ENCODE measurements around the gene SAMD4B. TPM values are rescaled to one million over a fixed set of nuclear protein-coding genes. Genes with fewer than 3 reads are reported as not detected.

Gene SAMD4B
- polyA plus RNA-seq (ENCODE audit: low read depth in 6 of 6), result 10 to 100 TPM in 3 of 6 donors, 1 to 10 TPM in 3; 6.2 to 20.5 (median 9.7) TPM

GRCh38 chr19:39341719-39342604, at the start of gene SAMD4B:
SAMD4B (plus strand) TSS chr19:39342421; CDS start chr19:39356894, 14,473 bp downstream.
- peak within 1 kb of the TSS; percentile 95 to 97 (median 96) for H3K27ac Mint-ChIP-seq
- DNase-seq (peak; percentile 99), ATAC-seq (ENCODE audit: low read depth in 2 of 2) (peak; percentile 86 to 87)
- H3K4me1 Mint-ChIP-seq, result peaks cover 65 to 78% (median 73%) of the 10 kb centered on the region in 3 donors
- H3K9me3 Mint-ChIP-seq, result peaks cover 0 to 2% (median 0%) of the 10 kb centered on the region in 7 donors
- H3K36me3 Mint-ChIP-seq, result peaks cover 0 to 19% of the 10 kb centered on the region in 2 donors
- peak within 1 kb of the TSS; percentile 91 to 99 (median 98) for H3K4me3 Mint-ChIP-seq
- H3K27me3 Mint-ChIP-seq, result no peaks in the 10 kb centered on the region

GRCh38 chr19:39293394-39293793, 48.8 kb upstream of the SAMD4B start:
- ATAC-seq (ENCODE audit: low read depth in 2 of 2), result no peak
- no peak overlapping the region for H3K4me3 Mint-ChIP-seq
- H3K27me3 Mint-ChIP-seq, result peaks cover 10 to 41% (median 30%) of the 10 kb centered on the region in 3 donors
- no peaks in the 10 kb centered on the region for H3K4me1 Mint-ChIP-seq
- no peak for DNase-seq
- peaks cover 0 to 9% (median 3%) of the 10 kb centered on the region in 7 donors for H3K9me3 Mint-ChIP-seq
- no peak overlapping the region for H3K27ac Mint-ChIP-seq
- no peaks in the 10 kb centered on the region for H3K36me3 Mint-ChIP-seq

GRCh38 chr19:39296055-39296645, 46.1 kb upstream of the SAMD4B start, which contains the start of gene IFNL1:
IFNL1 (plus strand) TSS chr19:39296407; CDS start chr19:39296422, 15 bp downstream.
- H3K4me1 Mint-ChIP-seq, result no peaks in the 10 kb centered on the region
- H3K4me3 Mint-ChIP-seq, result no peak within 1 kb of the TSS
- ATAC-seq (ENCODE audit: low read depth in 2 of 2) (no peak), DNase-seq (no peak)
- H3K36me3 Mint-ChIP-seq, result no peaks in the 10 kb centered on the region
- peaks cover 12 to 36% (median 23%) of the 10 kb centered on the region in 3 donors for H3K27me3 Mint-ChIP-seq
- no peaks in the 10 kb centered on the region for H3K9me3 Mint-ChIP-seq
- peak within 1 kb of the TSS in 1 of 6 donors; percentile 70 for H3K27ac Mint-ChIP-seq

GRCh38 chr19:39296906-39297305, 45.3 kb upstream of the SAMD4B start:
- ATAC-seq (ENCODE audit: low read depth in 2 of 2) (no peak), DNase-seq (no peak)
- Mint-ChIP-seq H3K27ac (peak overlapping the region in 1 of 6 donors; percentile 70), H3K4me1 (no peaks in the 10 kb centered on the region), H3K27me3 (peaks cover 12 to 36% (median 23%) of the 10 kb centered on the region in 3 donors), H3K4me3 (no peak overlapping the region), H3K9me3 (no peaks in the 10 kb centered on the region), H3K36me3 (no peaks in the 10 kb centered on the region)

GRCh38 chr19:39297931-39298634, 44.1 kb upstream of the SAMD4B start:
- Mint-ChIP-seq H3K27me3 (peaks cover 9 to 34% (median 23%) of the 10 kb centered on the region in 3 donors), H3K9me3 (no peaks in the 10 kb centered on the region), H3K4me1 (no peaks in the 10 kb centered on the region), H3K36me3 (no peaks in the 10 kb centered on the region), H3K4me3 (no peak overlapping the region), H3K27ac (peak overlapping the region in 3 of 6 donors; percentile 26 to 68 (median 30))
- ATAC-seq (ENCODE audit: low read depth in 2 of 2) (no peak), DNase-seq (no peak)

GRCh38 chr19:39299404-39299803, 42.8 kb upstream of the SAMD4B start:
- Mint-ChIP-seq H3K27ac (no peak overlapping the region), H3K9me3 (no peaks in the 10 kb centered on the region), H3K4me1 (no peaks in the 10 kb centered on the region), H3K27me3 (peaks cover 9 to 30% (median 26%) of the 10 kb centered on the region in 3 donors), H3K36me3 (no peaks in the 10 kb centered on the region), H3K4me3 (no peak overlapping the region)
- DNase-seq, result no peak
- no peak for ATAC-seq (ENCODE audit: low read depth in 2 of 2)

GRCh38 chr19:39299832-39300231, 42.4 kb upstream of the SAMD4B start:
- Mint-ChIP-seq H3K36me3 (no peaks in the 10 kb centered on the region), H3K27me3 (peaks cover 9 to 32% (median 24%) of the 10 kb centered on the region in 3 donors), H3K4me3 (no peak overlapping the region), H3K9me3 (no peaks in the 10 kb centered on the region), H3K4me1 (no peaks in the 10 kb centered on the region), H3K27ac (peak overlapping the region in 1 of 6 donors; percentile 15)
- DNase-seq (no peak), ATAC-seq (ENCODE audit: low read depth in 2 of 2) (no peak)

- Mint-ChIP-seq H3K4me1 (peaks cover 0 to 5% (median 0%) of the 10 kb centered on the region in 3 donors), H3K4me3 (no peak overlapping the region), H3K9me3 (no peaks in the 10 kb centered on the region), H3K27me3 (peaks cover 9 to 32% (median 24%) of the 10 kb centered on the region in 3 donors), H3K36me3 (no peaks in the 10 kb centered on the region), H3K27ac (no peak overlapping the region)
- no peak for ATAC-seq (ENCODE audit: low read depth in 2 of 2)
- DNase-seq, result no peak
These were observed 41.2 kb upstream of the SAMD4B start for GRCh38 chr19:39301021-39301420.

- ATAC-seq (ENCODE audit: low read depth in 2 of 2) (no peak), DNase-seq (no peak)
- Mint-ChIP-seq H3K27me3 (peaks cover 9 to 29% (median 19%) of the 10 kb centered on the region in 3 donors), H3K4me1 (peaks cover 0 to 5% (median 0%) of the 10 kb centered on the region in 3 donors), H3K4me3 (no peak overlapping the region), H3K36me3 (peaks cover 0 to 2% of the 10 kb centered on the region in 2 donors), H3K9me3 (no peaks in the 10 kb centered on the region), H3K27ac (no peak overlapping the region)
These were observed 40.7 kb upstream of the SAMD4B start for GRCh38 chr19:39301562-39301961.

- Mint-ChIP-seq H3K27me3 (peaks cover under 1 to 10% (median 1%) of the 10 kb centered on the region in 3 donors), H3K36me3 (peaks cover 0 to 8% of the 10 kb centered on the region in 2 donors), H3K9me3 (peaks cover 0 to 2% (median 0%) of the 10 kb centered on the region in 7 donors), H3K27ac (no peak overlapping the region), H3K4me1 (peaks cover 0 to 5% (median 4%) of the 10 kb centered on the region in 3 donors), H3K4me3 (peak overlapping the region in 1 of 8 donors; percentile 43)
- ATAC-seq (ENCODE audit: low read depth in 2 of 2) (no peak), DNase-seq (no peak)
These were observed 38.6 kb upstream of the SAMD4B start for GRCh38 chr19:39303373-39304184.

GRCh38 chr19:39304185-39304513, 38.1 kb upstream of the SAMD4B start:
- peak overlapping the region in 1 of 6 donors; percentile 8 for H3K27ac Mint-ChIP-seq
- peaks cover 0 to 8% (median 0%) of the 10 kb centered on the region in 3 donors for H3K27me3 Mint-ChIP-seq
- DNase-seq (no peak), ATAC-seq (ENCODE audit: low read depth in 2 of 2) (no peak)
- peaks cover 0 to 2% (median 0%) of the 10 kb centered on the region in 7 donors for H3K9me3 Mint-ChIP-seq
- H3K36me3 Mint-ChIP-seq, result peaks cover 0 to 8% of the 10 kb centered on the region in 2 donors
- peaks cover 0 to 8% (median 5%) of the 10 kb centered on the region in 3 donors for H3K4me1 Mint-ChIP-seq
- H3K4me3 Mint-ChIP-seq, result no peak overlapping the region

GRCh38 chr19:39304701-39305571, 37.3 kb upstream of the SAMD4B start:
- peaks cover 0 to 8% of the 10 kb centered on the region in 2 donors for H3K36me3 Mint-ChIP-seq
- H3K27ac Mint-ChIP-seq, result no peak overlapping the region
- peaks cover 0 to 8% (median 0%) of the 10 kb centered on the region in 3 donors for H3K27me3 Mint-ChIP-seq
- ATAC-seq (ENCODE audit: low read depth in 2 of 2) (no peak), DNase-seq (no peak)
- H3K9me3 Mint-ChIP-seq, result peaks cover 0 to 2% (median 0%) of the 10 kb centered on the region in 7 donors
- H3K4me1 Mint-ChIP-seq, result peaks cover 2 to 8% (median 5%) of the 10 kb centered on the region in 3 donors
- H3K4me3 Mint-ChIP-seq, result no peak overlapping the region
